Fibroblast of lung (primary cell): ENCODE results near the gene HIBCH. TPM values are rescaled to one million over a fixed set of nuclear protein-coding genes. Genes with fewer than 3 reads are reported as not detected.

Source experiments
- DNase-seq, 2 donors: peaks; one replicate each; pipeline versions ENCODE4 v3.0.0 to v3.0.0-alpha.2; 2010; ENCODE audit warnings: low read depth in 2 of 2
- H2AFZ ChIP-seq: 2 replicates; pipeline ENCODE4 v1.5.1; 2012; ENCODE audit warnings: low read length, control low read depth, inconsistent platforms
- H3K27ac ChIP-seq: 2 replicates; pipeline ENCODE4 v1.5.1; 2011; ENCODE audit warnings: low read length, control low read depth; ENCODE audit not compliant: insufficient read depth
- H3K27me3 ChIP-seq: 2 replicates; pipeline ENCODE4 v1.5.1; 2011; ENCODE audit warnings: mild to moderate bottlenecking, low read length; ENCODE audit not compliant: control insufficient read depth, insufficient read depth
- H3K36me3 ChIP-seq: 2 replicates; pipeline ENCODE4 v1.5.1; 2011; ENCODE audit warnings: low read length; ENCODE audit not compliant: control insufficient read depth, insufficient read depth
- H3K4me1 ChIP-seq: 2 replicates; pipeline ENCODE4 v1.5.1; 2011; ENCODE audit warnings: low read length; ENCODE audit not compliant: control insufficient read depth, insufficient read depth; ENCODE audit errors: extremely low read depth
- H3K4me2 ChIP-seq: 2 replicates; pipeline ENCODE4 v1.5.1; 2011; ENCODE audit warnings: low read length, control low read depth; ENCODE audit not compliant: insufficient read depth; ENCODE audit errors: extremely low read depth
- H3K4me3 ChIP-seq, 4 experiments: fragments of 200-600 bp in 1 of 4; sonication (generic) in 1 of 4; replicated peaks in 1 of 4; 2 replicates each; pipeline ENCODE4 v1.5.1; 2011 to 2016; ENCODE audit warnings: low read length in 4 of 4, low read depth in 3 of 4, mild to moderate bottlenecking in 3 of 4, control low read depth in 2 of 4, inconsistent platforms in 1 of 4, mixed read lengths in 1 of 4; ENCODE audit not compliant: insufficient read depth in 1 of 4; ENCODE audit errors: control extremely low read depth in 1 of 4
- H3K79me2 ChIP-seq: 2 replicates; pipeline ENCODE4 v1.5.1; 2012; ENCODE audit warnings: mild to moderate bottlenecking, low read length, inconsistent platforms; ENCODE audit not compliant: control insufficient read depth, insufficient read depth
- H3K9ac ChIP-seq: 2 replicates; pipeline ENCODE4 v1.5.1; 2011; ENCODE audit warnings: mild to moderate bottlenecking, low read length, control low read depth; ENCODE audit not compliant: insufficient read depth
- H3K9me3 ChIP-seq: 2 replicates; pipeline ENCODE4 v1.5.1; 2012; ENCODE audit warnings: low read depth, low read length; ENCODE audit not compliant: control insufficient read depth, insufficient read depth
- H4K20me1 ChIP-seq: 2 replicates; pipeline ENCODE4 v1.5.1; 2011; ENCODE audit warnings: low read length; ENCODE audit not compliant: control insufficient read depth, insufficient read depth; ENCODE audit errors: extremely low read depth
- EZH2 ChIP-seq: IDR thresholded peaks from 2 replicates; pipeline ENCODE4 v1.5.1; 2012; ENCODE audit warnings: low read length, control low read depth, mild to moderate bottlenecking; ENCODE audit errors: missing control alignments
- polyA plus RNA-seq, 2 donors: library from polyadenylated mRNA; depleted of rRNA in 1 of 2; stranded (reverse) in 1 of 2; unstranded in 1 of 2; fragments of >200 nt; gene quantifications; 2 replicates each; pipeline ENCODE4 v1.2.1, GENCODE V29; 2011 to 2012; ENCODE audit warnings: missing spikeins in 1 of 2
- total RNA-seq: library from RNA; depleted of rRNA; stranded (reverse); fragments of >200 nt; gene quantifications from 2 replicates; pipeline ENCODE4 v1.2.1, GENCODE V29; 2014
- TF ChIP-seq, protein P1 (sequence below), 2 donors: IDR thresholded peaks in 1 of 2; conservative IDR thresholded peaks in 1 of 2; 1 replicate in 1 of 2; 2 replicates in 1 of 2; pipeline ENCODE4 v1.5.1; 2011 to 2012; ENCODE audit warnings: low read length in 2 of 2, control low read depth in 1 of 2, inconsistent platforms in 1 of 2, low read depth in 1 of 2, mild to moderate bottlenecking in 1 of 2

Gene HIBCH
- total and polyA plus RNA-seq, 2 donors (not counting 1 experiment from before 2014, with no cell fraction given): 14.9 to 19.2 TPM

DNA sequence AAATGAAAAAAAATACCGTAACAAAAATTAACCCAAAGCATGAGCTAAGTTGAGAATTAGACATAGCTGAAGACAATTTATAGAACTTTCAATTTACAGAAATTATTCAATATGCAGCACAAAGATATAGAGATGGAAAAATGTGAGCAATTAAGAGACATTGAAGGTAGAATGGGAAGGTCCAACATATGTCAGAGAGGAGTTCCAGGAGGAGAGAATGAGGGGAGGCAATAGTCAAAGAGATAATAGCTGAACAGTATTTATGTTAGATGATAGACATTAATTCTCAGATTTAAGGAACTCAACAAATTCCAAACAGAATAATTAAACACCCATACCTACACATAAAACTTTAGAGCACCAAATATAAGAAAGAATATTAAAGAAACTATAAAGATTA is 154.1 kb downstream of the HIBCH start:
- H3K36me3 ChIP-seq: no peaks in the 10 kb centered on the region
- TF ChIP-seq, protein P1, sequence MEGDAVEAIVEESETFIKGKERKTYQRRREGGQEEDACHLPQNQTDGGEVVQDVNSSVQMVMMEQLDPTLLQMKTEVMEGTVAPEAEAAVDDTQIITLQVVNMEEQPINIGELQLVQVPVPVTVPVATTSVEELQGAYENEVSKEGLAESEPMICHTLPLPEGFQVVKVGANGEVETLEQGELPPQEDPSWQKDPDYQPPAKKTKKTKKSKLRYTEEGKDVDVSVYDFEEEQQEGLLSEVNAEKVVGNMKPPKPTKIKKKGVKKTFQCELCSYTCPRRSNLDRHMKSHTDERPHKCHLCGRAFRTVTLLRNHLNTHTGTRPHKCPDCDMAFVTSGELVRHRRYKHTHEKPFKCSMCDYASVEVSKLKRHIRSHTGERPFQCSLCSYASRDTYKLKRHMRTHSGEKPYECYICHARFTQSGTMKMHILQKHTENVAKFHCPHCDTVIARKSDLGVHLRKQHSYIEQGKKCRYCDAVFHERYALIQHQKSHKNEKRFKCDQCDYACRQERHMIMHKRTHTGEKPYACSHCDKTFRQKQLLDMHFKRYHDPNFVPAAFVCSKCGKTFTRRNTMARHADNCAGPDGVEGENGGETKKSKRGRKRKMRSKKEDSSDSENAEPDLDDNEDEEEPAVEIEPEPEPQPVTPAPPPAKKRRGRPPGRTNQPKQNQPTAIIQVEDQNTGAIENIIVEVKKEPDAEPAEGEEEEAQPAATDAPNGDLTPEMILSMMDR (conservative IDR thresholded peaks at IDR 0.05 in 1 of 2, IDR thresholded peaks at IDR 0.05 in 1 of 2; ENCODE audit: low read depth in 1 of 2, low read length in 2 of 2): no peak
- no peak for TF ChIP-seq EZH2
- H4K20me1 ChIP-seq: no peaks in the 10 kb centered on the region
- H3K9ac ChIP-seq: no peak overlapping the region
- no peak overlapping the region for H3K4me3 ChIP-seq
- DNase-seq: no peak
- H3K27ac ChIP-seq: no peak overlapping the region
- no peak overlapping the region for H3K4me2 ChIP-seq
- no peaks in the 10 kb centered on the region for H3K27me3 ChIP-seq
- no peaks in the 10 kb centered on the region for H3K9me3 ChIP-seq
- no peak overlapping the region for H2AFZ ChIP-seq
- H3K79me2 ChIP-seq: no peaks in the 10 kb centered on the region
- no peaks in the 10 kb centered on the region for H3K4me1 ChIP-seq

DNA sequence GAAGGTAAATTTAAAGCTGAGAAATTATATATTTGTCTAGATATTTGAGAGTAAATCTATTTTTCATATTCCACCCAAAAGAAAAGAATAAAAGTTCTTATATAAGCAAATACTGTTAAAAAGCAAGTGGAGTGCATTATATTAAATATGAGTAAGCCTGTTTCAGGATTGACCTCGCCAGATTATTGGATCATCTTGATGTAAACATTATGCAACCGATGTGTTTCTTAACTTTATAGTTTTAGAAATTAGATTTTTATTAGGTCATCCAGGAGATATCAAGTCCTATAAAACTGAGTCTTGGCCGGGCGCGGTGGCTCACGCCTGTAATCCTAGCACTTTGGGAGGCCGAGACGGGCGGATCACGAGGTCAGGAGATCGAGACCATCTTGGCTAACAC is 156.8 kb downstream of the HIBCH start:
- no peak overlapping the region for H3K4me2 ChIP-seq
- H3K9ac ChIP-seq: no peak overlapping the region
- H3K79me2 ChIP-seq: no peaks in the 10 kb centered on the region
- H3K4me1 ChIP-seq: no peaks in the 10 kb centered on the region
- no peak overlapping the region for H2AFZ ChIP-seq
- no peaks in the 10 kb centered on the region for H3K9me3 ChIP-seq
- TF ChIP-seq, protein P1 (conservative IDR thresholded peaks at IDR 0.05 in 1 of 2, IDR thresholded peaks at IDR 0.05 in 1 of 2; ENCODE audit: low read depth in 1 of 2, low read length in 2 of 2): no peak
- TF ChIP-seq EZH2: no peak
- no peaks in the 10 kb centered on the region for H3K27me3 ChIP-seq
- no peak overlapping the region for H3K4me3 ChIP-seq
- H3K27ac ChIP-seq: no peak overlapping the region
- DNase-seq: no peak
- H4K20me1 ChIP-seq: no peaks in the 10 kb centered on the region
- H3K36me3 ChIP-seq: no peaks in the 10 kb centered on the region

DNA sequence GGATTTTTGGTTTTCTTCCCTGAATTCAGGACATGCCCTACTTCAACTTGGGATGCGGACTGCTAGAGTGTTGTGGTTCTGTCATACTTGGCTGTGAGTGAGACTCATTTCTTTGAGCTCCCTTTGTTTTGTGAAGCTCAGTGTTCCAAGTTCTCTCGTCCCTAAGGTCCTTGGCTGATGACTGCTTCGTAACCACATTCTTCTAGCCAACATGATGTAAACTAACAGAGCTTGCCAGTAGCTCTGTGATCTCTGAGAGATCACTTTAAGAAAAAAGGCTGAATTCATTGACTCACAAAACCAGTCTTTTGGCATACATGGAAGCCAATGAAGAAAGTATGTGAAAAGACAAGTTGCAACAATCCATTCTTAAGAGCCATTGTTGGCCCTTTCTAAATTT is 160.2 kb downstream of the HIBCH start:
- Histone ChIP-seq H3K4me2 (peak overlapping the region; percentile 32), H3K27ac (no peak overlapping the region), H3K36me3 (no peaks in the 10 kb centered on the region), H3K27me3 (no peaks in the 10 kb centered on the region), H3K4me1 (no peaks in the 10 kb centered on the region), H2AFZ (peak overlapping the region; percentile 4), H4K20me1 (no peaks in the 10 kb centered on the region), H3K9ac (no peak overlapping the region), H3K9me3 (no peaks in the 10 kb centered on the region), H3K4me3 (no peak overlapping the region), H3K79me2 (no peaks in the 10 kb centered on the region)
- no peak for TF ChIP-seq EZH2
- TF ChIP-seq, protein P1 (conservative IDR thresholded peaks at IDR 0.05 in 1 of 2, IDR thresholded peaks at IDR 0.05 in 1 of 2; ENCODE audit: low read depth in 1 of 2, low read length in 2 of 2): no peak
- DNase-seq: peak; percentile 61 to 85
